WTC11 (cell line): ENCODE measurements around the gene FANCE. TPM values are rescaled to one million over a fixed set of nuclear protein-coding genes. Genes with fewer than 3 reads are reported as not detected.

Experiments
- ATAC-seq: fragments of 200-7000 bp; cut with Tn5 transposase; 2 replicates; pipeline ENCODE4 v1.10.0; 2021; ENCODE audit warnings: mild to moderate bottlenecking, moderate library complexity
- CTCF ChIA-PET: fragments of 300-600 bp; sonication (Branson Sonifier 250); formaldehyde crosslinking; loops from one replicate; lab custom pipeline; 2021; ENCODE audit warnings: antibody characterized with exemption; lab: Charles Lee
- POLR2A ChIA-PET: fragments of 350-600 bp; sonication (Branson Sonifier 250); formaldehyde crosslinking; loops from one replicate; lab custom pipeline; 2021; ENCODE audit warnings: antibody characterized with exemption; lab: Charles Lee
- DNase-seq: peaks from one replicate; pipeline ENCODE4 v3.0.0; 2021; ENCODE audit warnings: low spot score
- H3K27ac Mint-ChIP-seq: 2 replicates; pipeline ENCODE4 v1.8.0; 2021; ENCODE audit warnings: mixed read lengths
- H3K27me3 Mint-ChIP-seq: 2 replicates; pipeline ENCODE4 v1.8.0; 2021; ENCODE audit warnings: low read depth, mild to moderate bottlenecking, moderate library complexity, mixed read lengths
- H3K36me3 Mint-ChIP-seq: 2 replicates; pipeline ENCODE4 v1.8.0; 2021; ENCODE audit warnings: mixed read lengths
- H3K4me1 Mint-ChIP-seq: 2 replicates; pipeline ENCODE4 v1.8.0; 2022; ENCODE audit warnings: mixed read lengths
- H3K4me3 Mint-ChIP-seq: 2 replicates; pipeline ENCODE4 v1.8.0; 2021; ENCODE audit warnings: mild to moderate bottlenecking, moderate library complexity, mixed read lengths
- H3K9me3 Mint-ChIP-seq: 2 replicates; pipeline ENCODE4 v1.8.0; 2021; ENCODE audit warnings: mixed read lengths
- CREB1 ChIP-seq: sonication (generic); formaldehyde crosslinking; IDR thresholded peaks from 2 replicates; pipeline ENCODE4 v1.8.0; 2023; ENCODE audit warnings: mild to moderate bottlenecking, missing genetic modification reagents
- FOXJ3 ChIP-seq: sonication (generic); formaldehyde crosslinking; IDR thresholded peaks from 2 replicates; pipeline ENCODE4 v1.9.0; 2021; ENCODE audit warnings: missing genetic modification reagents, mild to moderate bottlenecking, borderline replicate concordance
- FOXP1 ChIP-seq: sonication (generic); formaldehyde crosslinking; IDR thresholded peaks from 2 replicates; pipeline ENCODE4 v1.8.0; 2022; ENCODE audit warnings: missing genetic modification reagents, mild to moderate bottlenecking, moderate library complexity, borderline replicate concordance
- MYBL2 ChIP-seq: sonication (generic); formaldehyde crosslinking; IDR thresholded peaks from 2 replicates; pipeline ENCODE4 v1.8.1; 2023; ENCODE audit warnings: mild to moderate bottlenecking, moderate library complexity, missing genetic modification reagents
- NFE2L1 ChIP-seq: sonication (generic); formaldehyde crosslinking; IDR thresholded peaks from 2 replicates; pipeline ENCODE4 v1.8.1; 2023; ENCODE audit warnings: missing genetic modification reagents
- NFYB ChIP-seq: sonication (generic); formaldehyde crosslinking; conservative IDR thresholded peaks from 2 replicates; pipeline ENCODE4 v1.8.0; 2022; ENCODE audit warnings: low read depth, missing genetic modification reagents
- NR1H2 ChIP-seq: sonication (generic); formaldehyde crosslinking; IDR thresholded peaks from 2 replicates; pipeline ENCODE4 v1.9.0; 2021; ENCODE audit warnings: mild to moderate bottlenecking, moderate library complexity, missing genetic modification reagents
- NR2C2 ChIP-seq: sonication (generic); formaldehyde crosslinking; IDR thresholded peaks from 2 replicates; pipeline ENCODE4 v1.8.0; 2022; ENCODE audit warnings: mild to moderate bottlenecking, missing genetic modification reagents
- ZNF317 ChIP-seq: sonication (generic); formaldehyde crosslinking; IDR thresholded peaks from 2 replicates; pipeline ENCODE4 v1.8.1; 2023; ENCODE audit warnings: low read depth, mild to moderate bottlenecking, moderate library complexity, missing genetic modification reagents, borderline replicate concordance
- total RNA-seq: library from RNA; stranded (reverse); gene quantifications from 3 replicates; pipeline ENCODE4 v1.2.3, GENCODE V29; 2021
- TF ChIP-seq, protein P1 (sequence below): fragments of 250-450 bp; sonication (Bioruptor Pico); IDR thresholded peaks from 2 replicates; pipeline ENCODE4 v1.9.0; 2021; ENCODE audit warnings: moderate library complexity, mild to moderate bottlenecking, inconsistent platforms, borderline replicate concordance
- TF ChIP-seq, protein P2 (sequence below): sonication (generic); formaldehyde crosslinking; IDR thresholded peaks from 2 replicates; pipeline ENCODE4 v1.8.0; 2023; ENCODE audit warnings: mild to moderate bottlenecking, missing genetic modification reagents
- TF ChIP-seq, protein P3 (sequence below): sonication (generic); formaldehyde crosslinking; IDR thresholded peaks from 2 replicates; pipeline ENCODE4 v1.8.1; 2022; ENCODE audit warnings: missing genetic modification reagents, borderline replicate concordance
- TF ChIP-seq, protein P4 (sequence below): sonication (generic); formaldehyde crosslinking; IDR thresholded peaks from 2 replicates; pipeline ENCODE4 v1.8.0; 2022; ENCODE audit warnings: mild to moderate bottlenecking, missing genetic modification reagents
- TF ChIP-seq, protein P5 (sequence below): sonication (generic); formaldehyde crosslinking; conservative IDR thresholded peaks from 2 replicates; pipeline ENCODE4 v1.8.1; 2023; ENCODE audit warnings: mild to moderate bottlenecking, low read depth, missing genetic modification reagents, moderate library complexity
- TF ChIP-seq, protein P6 (sequence below): sonication (generic); formaldehyde crosslinking; IDR thresholded peaks from 2 replicates; pipeline ENCODE4 v1.8.1; 2022; ENCODE audit warnings: low read depth, mild to moderate bottlenecking, moderate library complexity, missing genetic modification reagents, borderline replicate concordance

The FANCE gene
- total RNA-seq, 1 experiment from 2014 or later = 22.3 TPM

DNA sequence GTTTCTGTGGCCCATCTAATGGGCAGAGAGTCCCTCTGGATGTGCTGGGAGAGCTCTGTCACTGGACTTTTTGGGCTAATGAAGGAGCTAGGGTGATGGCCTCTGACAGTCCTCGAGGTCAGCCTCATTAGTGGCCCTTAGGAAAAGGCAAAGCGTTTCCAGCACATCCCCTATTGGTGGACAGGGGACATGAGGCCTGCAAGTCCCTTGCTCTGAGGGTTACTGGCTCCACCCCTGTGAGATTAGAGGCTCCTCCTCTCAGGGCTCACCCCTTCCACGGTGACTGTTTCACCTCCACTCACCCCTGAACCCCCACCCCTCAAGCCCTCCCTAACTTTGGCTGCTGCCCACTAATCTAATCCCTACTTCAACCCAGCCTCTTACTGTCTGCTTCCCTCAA lies 12.8 kb upstream of the FANCE start:
- DNase-seq (peak; percentile 42), ATAC-seq (peak; percentile 82)
- H3K36me3 Mint-ChIP-seq = no peaks in the 10 kb centered on the region
- H3K4me3 Mint-ChIP-seq = no peak overlapping the region
- H3K4me1 Mint-ChIP-seq = peaks cover 3% of the 10 kb centered on the region; the same call in 1 of the 2 replicates
- no peaks in the 10 kb centered on the region for H3K27me3 Mint-ChIP-seq
- POLR2A ChIA-PET = interaction anchor here (1.6 kb wide), 1 partner anchor 11 kb away, joined by 7 read pairs; no protein-coding TSS in a partner anchor
- CTCF ChIA-PET = no interaction called here
- no peak for TF ChIP-seq FOXP1 (CRISPR knock-in tag)
- TF ChIP-seq FOXJ3 (CRISPR knock-in tag) = no peak
- TF ChIP-seq, protein P1, sequence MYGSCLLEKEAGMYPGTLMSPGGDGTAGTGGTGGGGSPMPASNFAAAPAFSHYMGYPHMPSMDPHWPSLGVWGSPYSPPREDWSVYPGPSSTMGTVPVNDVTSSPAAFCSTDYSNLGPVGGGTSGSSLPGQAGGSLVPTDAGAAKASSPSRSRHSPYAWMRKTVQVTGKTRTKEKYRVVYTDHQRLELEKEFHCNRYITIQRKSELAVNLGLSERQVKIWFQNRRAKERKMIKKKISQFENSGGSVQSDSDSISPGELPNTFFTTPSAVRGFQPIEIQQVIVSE (CRISPR knock-in tag) = no peak
- TF ChIP-seq, protein P2, sequence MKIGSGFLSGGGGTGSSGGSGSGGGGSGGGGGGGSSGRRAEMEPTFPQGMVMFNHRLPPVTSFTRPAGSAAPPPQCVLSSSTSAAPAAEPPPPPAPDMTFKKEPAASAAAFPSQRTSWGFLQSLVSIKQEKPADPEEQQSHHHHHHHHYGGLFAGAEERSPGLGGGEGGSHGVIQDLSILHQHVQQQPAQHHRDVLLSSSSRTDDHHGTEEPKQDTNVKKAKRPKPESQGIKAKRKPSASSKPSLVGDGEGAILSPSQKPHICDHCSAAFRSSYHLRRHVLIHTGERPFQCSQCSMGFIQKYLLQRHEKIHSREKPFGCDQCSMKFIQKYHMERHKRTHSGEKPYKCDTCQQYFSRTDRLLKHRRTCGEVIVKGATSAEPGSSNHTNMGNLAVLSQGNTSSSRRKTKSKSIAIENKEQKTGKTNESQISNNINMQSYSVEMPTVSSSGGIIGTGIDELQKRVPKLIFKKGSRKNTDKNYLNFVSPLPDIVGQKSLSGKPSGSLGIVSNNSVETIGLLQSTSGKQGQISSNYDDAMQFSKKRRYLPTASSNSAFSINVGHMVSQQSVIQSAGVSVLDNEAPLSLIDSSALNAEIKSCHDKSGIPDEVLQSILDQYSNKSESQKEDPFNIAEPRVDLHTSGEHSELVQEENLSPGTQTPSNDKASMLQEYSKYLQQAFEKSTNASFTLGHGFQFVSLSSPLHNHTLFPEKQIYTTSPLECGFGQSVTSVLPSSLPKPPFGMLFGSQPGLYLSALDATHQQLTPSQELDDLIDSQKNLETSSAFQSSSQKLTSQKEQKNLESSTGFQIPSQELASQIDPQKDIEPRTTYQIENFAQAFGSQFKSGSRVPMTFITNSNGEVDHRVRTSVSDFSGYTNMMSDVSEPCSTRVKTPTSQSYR (CRISPR knock-in tag) = no peak
- TF ChIP-seq ZNF317 = no peak
- TF ChIP-seq, protein P3, sequence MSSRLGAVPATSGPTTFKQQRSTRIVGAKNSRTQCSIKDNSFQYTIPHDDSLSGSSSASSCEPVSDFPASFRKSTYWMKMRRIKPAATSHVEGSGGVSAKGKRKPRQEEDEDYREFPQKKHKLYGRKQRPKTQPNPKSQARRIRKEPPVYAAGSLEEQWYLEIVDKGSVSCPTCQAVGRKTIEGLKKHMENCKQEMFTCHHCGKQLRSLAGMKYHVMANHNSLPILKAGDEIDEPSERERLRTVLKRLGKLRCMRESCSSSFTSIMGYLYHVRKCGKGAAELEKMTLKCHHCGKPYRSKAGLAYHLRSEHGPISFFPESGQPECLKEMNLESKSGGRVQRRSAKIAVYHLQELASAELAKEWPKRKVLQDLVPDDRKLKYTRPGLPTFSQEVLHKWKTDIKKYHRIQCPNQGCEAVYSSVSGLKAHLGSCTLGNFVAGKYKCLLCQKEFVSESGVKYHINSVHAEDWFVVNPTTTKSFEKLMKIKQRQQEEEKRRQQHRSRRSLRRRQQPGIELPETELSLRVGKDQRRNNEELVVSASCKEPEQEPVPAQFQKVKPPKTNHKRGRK (CRISPR knock-in tag) = no peak
- no peak for TF ChIP-seq NR2C2 (CRISPR knock-in tag)
- no peak for TF ChIP-seq CREB1 (CRISPR knock-in tag)
- H3K9me3 Mint-ChIP-seq = no peaks in the 10 kb centered on the region
- H3K27ac Mint-ChIP-seq = no peak overlapping the region

DNA sequence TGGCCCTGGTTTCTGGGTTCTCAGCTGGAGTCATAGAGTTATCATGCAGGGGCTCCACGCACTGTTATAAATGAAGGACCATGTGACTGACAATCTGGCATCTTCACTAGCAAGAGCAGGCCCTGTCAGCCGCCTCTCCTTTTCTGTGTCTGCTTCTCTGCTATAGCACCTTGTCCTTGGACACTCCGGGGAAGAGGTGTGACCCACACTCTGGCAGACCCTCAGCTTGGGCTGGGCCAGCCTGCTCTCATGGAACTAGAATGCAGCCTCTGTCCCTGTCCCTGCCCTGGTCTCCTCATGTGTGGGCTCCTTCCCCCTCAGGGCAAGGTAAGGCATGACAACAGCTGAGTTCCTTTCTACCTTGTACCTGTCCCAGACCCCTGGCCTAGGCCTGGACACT lies 10.9 kb upstream of the FANCE start:
- Mint-ChIP-seq H3K36me3 (no peaks in the 10 kb centered on the region), H3K9me3 (no peaks in the 10 kb centered on the region), H3K4me3 (no peak overlapping the region), H3K4me1 (no peaks in the 10 kb centered on the region), H3K27me3 (no peaks in the 10 kb centered on the region), H3K27ac (no peak overlapping the region)
- no peak for DNase-seq
- ChIA-PET CTCF (no interaction called here), POLR2A (no interaction called here)
- TF ChIP-seq NR1H2 (CRISPR knock-in tag) (no peak), CREB1 (CRISPR knock-in tag) (no peak), NFYB (CRISPR knock-in tag) (no peak), NFE2L1 (CRISPR knock-in tag) (no peak), MYBL2 (CRISPR knock-in tag) (no peak)
- TF ChIP-seq, protein P2 (CRISPR knock-in tag) = no peak
- TF ChIP-seq, protein P4, sequence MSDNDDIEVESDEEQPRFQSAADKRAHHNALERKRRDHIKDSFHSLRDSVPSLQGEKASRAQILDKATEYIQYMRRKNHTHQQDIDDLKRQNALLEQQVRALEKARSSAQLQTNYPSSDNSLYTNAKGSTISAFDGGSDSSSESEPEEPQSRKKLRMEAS (CRISPR knock-in tag) = no peak
- TF ChIP-seq, protein P5, sequence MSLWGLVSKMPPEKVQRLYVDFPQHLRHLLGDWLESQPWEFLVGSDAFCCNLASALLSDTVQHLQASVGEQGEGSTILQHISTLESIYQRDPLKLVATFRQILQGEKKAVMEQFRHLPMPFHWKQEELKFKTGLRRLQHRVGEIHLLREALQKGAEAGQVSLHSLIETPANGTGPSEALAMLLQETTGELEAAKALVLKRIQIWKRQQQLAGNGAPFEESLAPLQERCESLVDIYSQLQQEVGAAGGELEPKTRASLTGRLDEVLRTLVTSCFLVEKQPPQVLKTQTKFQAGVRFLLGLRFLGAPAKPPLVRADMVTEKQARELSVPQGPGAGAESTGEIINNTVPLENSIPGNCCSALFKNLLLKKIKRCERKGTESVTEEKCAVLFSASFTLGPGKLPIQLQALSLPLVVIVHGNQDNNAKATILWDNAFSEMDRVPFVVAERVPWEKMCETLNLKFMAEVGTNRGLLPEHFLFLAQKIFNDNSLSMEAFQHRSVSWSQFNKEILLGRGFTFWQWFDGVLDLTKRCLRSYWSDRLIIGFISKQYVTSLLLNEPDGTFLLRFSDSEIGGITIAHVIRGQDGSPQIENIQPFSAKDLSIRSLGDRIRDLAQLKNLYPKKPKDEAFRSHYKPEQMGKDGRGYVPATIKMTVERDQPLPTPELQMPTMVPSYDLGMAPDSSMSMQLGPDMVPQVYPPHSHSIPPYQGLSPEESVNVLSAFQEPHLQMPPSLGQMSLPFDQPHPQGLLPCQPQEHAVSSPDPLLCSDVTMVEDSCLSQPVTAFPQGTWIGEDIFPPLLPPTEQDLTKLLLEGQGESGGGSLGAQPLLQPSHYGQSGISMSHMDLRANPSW (CRISPR knock-in tag) = no peak
- TF ChIP-seq, protein P6, sequence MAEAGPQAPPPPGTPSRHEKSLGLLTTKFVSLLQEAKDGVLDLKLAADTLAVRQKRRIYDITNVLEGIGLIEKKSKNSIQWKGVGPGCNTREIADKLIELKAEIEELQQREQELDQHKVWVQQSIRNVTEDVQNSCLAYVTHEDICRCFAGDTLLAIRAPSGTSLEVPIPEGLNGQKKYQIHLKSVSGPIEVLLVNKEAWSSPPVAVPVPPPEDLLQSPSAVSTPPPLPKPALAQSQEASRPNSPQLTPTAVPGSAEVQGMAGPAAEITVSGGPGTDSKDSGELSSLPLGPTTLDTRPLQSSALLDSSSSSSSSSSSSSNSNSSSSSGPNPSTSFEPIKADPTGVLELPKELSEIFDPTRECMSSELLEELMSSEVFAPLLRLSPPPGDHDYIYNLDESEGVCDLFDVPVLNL = no peak
- no peak for ATAC-seq
